NT2/D1 (cell line): ENCODE results near the gene TENT5D.

Experiments used
- SUZ12 ChIP-seq: IDR thresholded peaks from 2 replicates; pipeline ENCODE4 v1.6.1; 2011; ENCODE audit not compliant: insufficient read length, insufficient read depth; ENCODE audit errors: extremely low read depth
- YY1 ChIP-seq: IDR thresholded peaks from 2 replicates; pipeline ENCODE4 v1.6.1; 2011; ENCODE audit not compliant: insufficient read length, insufficient read depth
- ZNF274 ChIP-seq: IDR thresholded peaks from 2 replicates; pipeline ENCODE4 v1.6.1; 2011; ENCODE audit warnings: mild to moderate bottlenecking, low read depth, low read length

DNA sequence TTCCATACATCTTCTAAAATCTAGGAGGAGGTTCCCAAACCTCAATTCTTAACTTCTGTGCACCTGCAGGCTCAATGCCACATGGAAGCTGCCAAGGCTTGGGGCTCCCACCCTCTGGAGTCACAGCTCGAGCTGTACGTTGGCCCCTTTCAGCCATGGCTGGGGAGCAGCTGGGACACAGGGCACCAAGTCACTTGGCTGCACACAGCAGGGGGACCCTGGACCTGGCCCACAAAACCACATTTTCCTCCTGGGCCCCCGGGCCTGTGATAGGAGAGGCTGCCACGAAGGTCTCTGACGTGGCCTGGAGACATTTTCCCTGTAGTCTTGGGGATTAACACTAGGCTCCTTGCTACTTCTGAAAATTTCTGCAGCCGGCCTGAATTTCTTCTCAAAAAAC, 8.2 kb upstream of the TENT5D start:
- TF ChIP-seq YY1 (no peak), ZNF274 (no peak), SUZ12 (no peak)
